Prostate gland (tissue), 2 donors: ENCODE results near the gene KLF4. TPM values are rescaled to one million over a fixed set of nuclear protein-coding genes. Genes with fewer than 3 reads are reported as not detected.

Experiments used
- DNase-seq: peaks from one replicate; pipeline ENCODE4 v3.0.0-alpha.2; 2019; ENCODE audit warnings: low spot score
- H3K27ac ChIP-seq, 2 donors: fragments of 200-600 bp; sonication (generic); 2 replicates each; pipeline ENCODE4 v1.5.1; 2017 to 2019
- H3K27me3 ChIP-seq: fragments of 200-600 bp; sonication (generic); replicated peaks from 2 replicates; pipeline ENCODE4 v1.5.1; 2019; ENCODE audit not compliant: insufficient read depth
- H3K36me3 ChIP-seq, 2 donors: fragments of 200-600 bp; sonication (generic); 1 replicate in 1 of 2; 2 replicates in 1 of 2; pipeline versions ENCODE4 v1.5.1 to v1.8.1; 2017 to 2019
- H3K4me1 ChIP-seq: fragments of 200-600 bp; sonication (generic); replicated peaks from 2 replicates; pipeline ENCODE4 v1.5.1; 2019
- H3K4me3 ChIP-seq, 2 donors: fragments of 200-600 bp; sonication (generic); 2 replicates each; pipeline ENCODE4 v1.5.1; 2017 to 2019
- H3K9me3 ChIP-seq: fragments of 200-600 bp; sonication (generic); 2 replicates; pipeline ENCODE4 v1.5.1; 2017
- POLR2A ChIP-seq: fragments of 450-650 bp; IDR thresholded peaks from one replicate; pipeline ENCODE4 v1.6.1; 2016; ENCODE audit warnings: antibody characterized with exemption, mild to moderate bottlenecking
- POLR2AphosphoS5 ChIP-seq: sonication (generic); formaldehyde crosslinking; IDR thresholded peaks from one replicate; pipeline ENCODE4 v1.6.1; 2017; ENCODE audit warnings: antibody characterized with exemption
- WGBS: methylation state at CpG from one replicate; pipeline ENCODE4 v1.1.5; 2018; 5-methylcytosine and 5-hydroxymethylcytosine counted together
- intact Hi-C: fragments of 100-400 bp; cut with DNase I; formaldehyde crosslinking; loops from one replicate; pipeline ENCODE4 v1.14.2; 2022
- total RNA-seq, 2 donors: library from RNA; depleted of rRNA; stranded (reverse); fragments of >200 nt; gene quantifications; one replicate each; pipeline ENCODE4 v1.1.0, GENCODE V29; 2016
- TF ChIP-seq, protein P1 (sequence below), 4 experiments: fragments of 200-600 bp in 2 of 4; fragments of 450-650 bp in 2 of 4; sonication (generic) in 2 of 4; IDR thresholded peaks; 1 replicate in 3 of 4; 2 replicates in 1 of 4; pipeline ENCODE4 v1.5.1; 2016 to 2019; ENCODE audit warnings: antibody characterized with exemption in 4 of 4, mild to moderate bottlenecking in 2 of 4, moderate library complexity in 2 of 4

Gene KLF4
- total RNA-seq, 2 donors from 2014 or later: 41.4 to 50.0 TPM

- WGBS: 96% methylated on average over 6 of the region's 6 CpGs
- H3K27me3 ChIP-seq: no peaks in the 10 kb centered on the region
- no peak for DNase-seq
- TF ChIP-seq POLR2A (no peak), POLR2AphosphoS5 (no peak)
- TF ChIP-seq, protein P1, sequence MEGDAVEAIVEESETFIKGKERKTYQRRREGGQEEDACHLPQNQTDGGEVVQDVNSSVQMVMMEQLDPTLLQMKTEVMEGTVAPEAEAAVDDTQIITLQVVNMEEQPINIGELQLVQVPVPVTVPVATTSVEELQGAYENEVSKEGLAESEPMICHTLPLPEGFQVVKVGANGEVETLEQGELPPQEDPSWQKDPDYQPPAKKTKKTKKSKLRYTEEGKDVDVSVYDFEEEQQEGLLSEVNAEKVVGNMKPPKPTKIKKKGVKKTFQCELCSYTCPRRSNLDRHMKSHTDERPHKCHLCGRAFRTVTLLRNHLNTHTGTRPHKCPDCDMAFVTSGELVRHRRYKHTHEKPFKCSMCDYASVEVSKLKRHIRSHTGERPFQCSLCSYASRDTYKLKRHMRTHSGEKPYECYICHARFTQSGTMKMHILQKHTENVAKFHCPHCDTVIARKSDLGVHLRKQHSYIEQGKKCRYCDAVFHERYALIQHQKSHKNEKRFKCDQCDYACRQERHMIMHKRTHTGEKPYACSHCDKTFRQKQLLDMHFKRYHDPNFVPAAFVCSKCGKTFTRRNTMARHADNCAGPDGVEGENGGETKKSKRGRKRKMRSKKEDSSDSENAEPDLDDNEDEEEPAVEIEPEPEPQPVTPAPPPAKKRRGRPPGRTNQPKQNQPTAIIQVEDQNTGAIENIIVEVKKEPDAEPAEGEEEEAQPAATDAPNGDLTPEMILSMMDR (IDR thresholded peaks at IDR 0.05): no peak
- H3K4me1 ChIP-seq: no peaks in the 10 kb centered on the region
- no peak overlapping the region for H3K27ac ChIP-seq
- intact Hi-C loops: no loop called here
- H3K36me3 ChIP-seq: no peaks in the 10 kb centered on the region
- no peaks in the 10 kb centered on the region for H3K9me3 ChIP-seq
- H3K4me3 ChIP-seq: no peak overlapping the region
These were observed 39.1 kb upstream of the KLF4 start for GRCh38 chr9:107528686-107529085.

DNA sequence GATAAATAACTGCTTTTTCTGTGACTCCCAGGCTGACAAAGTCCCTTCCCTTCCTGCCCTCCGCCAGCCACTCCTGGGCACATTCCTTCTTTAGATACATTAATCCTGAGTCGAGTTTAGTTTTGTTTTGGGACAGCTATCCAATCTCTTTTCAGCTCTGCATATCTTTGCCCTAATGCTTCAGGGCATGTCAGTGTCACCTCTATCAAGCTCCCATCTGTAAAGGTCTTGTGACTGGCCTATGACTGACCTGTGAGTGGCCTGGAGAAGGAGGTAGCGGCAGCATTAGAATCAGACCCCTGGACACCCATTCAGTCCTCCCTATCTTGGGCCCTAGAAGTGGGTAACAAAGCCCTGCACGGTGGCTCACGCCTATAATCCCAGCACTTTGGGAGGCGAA is 34.0 kb upstream of the KLF4 start:
- no peaks in the 10 kb centered on the region for H3K27me3 ChIP-seq
- intact Hi-C loops: no loop called here
- H3K4me3 ChIP-seq: no peak overlapping the region
- H3K4me1 ChIP-seq: no peaks in the 10 kb centered on the region
- WGBS: 90% methylated on average over 6 of the region's 6 CpGs
- DNase-seq: no peak
- H3K27ac ChIP-seq: no peak overlapping the region
- no peaks in the 10 kb centered on the region for H3K9me3 ChIP-seq
- H3K36me3 ChIP-seq: no peaks in the 10 kb centered on the region
- TF ChIP-seq POLR2A: no peak
- TF ChIP-seq POLR2AphosphoS5: no peak
- TF ChIP-seq, protein P1 (IDR thresholded peaks at IDR 0.05): no peak

DNA sequence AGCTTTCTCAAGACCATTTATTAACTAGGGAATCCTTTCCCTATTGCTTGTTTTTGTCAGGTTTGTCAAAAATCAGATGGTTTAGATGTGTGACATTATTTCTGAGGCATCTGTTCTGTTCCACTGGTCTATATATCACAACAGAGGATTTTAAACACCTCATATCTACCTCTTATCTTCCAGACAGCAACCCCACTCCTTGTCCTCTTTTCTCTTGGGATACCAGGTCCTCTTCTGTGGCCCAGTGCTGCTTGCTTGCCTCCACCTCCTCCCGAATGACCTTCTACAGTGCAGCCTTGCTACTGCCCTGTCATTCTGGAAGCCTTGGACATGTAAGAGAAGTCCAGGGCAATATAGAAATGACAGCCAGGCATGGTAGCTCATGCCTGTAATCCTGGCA is 30.6 kb upstream of the KLF4 start:
- DNase-seq: no peak
- H3K27me3 ChIP-seq: no peaks in the 10 kb centered on the region
- no peaks in the 10 kb centered on the region for H3K9me3 ChIP-seq
- no peak overlapping the region for H3K27ac ChIP-seq
- H3K36me3 ChIP-seq: no peaks in the 10 kb centered on the region
- WGBS: 100% methylated on average over 1 of the region's 1 CpG
- intact Hi-C loops: no loop called here
- no peaks in the 10 kb centered on the region for H3K4me1 ChIP-seq
- H3K4me3 ChIP-seq: no peak overlapping the region
- TF ChIP-seq, protein P1 (IDR thresholded peaks at IDR 0.05): no peak
- TF ChIP-seq POLR2AphosphoS5 (no peak), POLR2A (no peak)

GRCh38 chr9:107518037-107518807 is 28.7 kb upstream of the KLF4 start:
- TF ChIP-seq POLR2AphosphoS5 (peak; percentile 25), POLR2A (no peak)
- TF ChIP-seq, protein P1 (IDR thresholded peaks at IDR 0.05): no peak
- peak; percentile 29 for DNase-seq
- no peaks in the 10 kb centered on the region for H3K27me3 ChIP-seq
- H3K4me3 ChIP-seq: no peak overlapping the region
- no peaks in the 10 kb centered on the region for H3K4me1 ChIP-seq
- 35% methylated on average over 6 of the region's 6 CpGs for WGBS
- intact Hi-C loops: no loop called here
- H3K36me3 ChIP-seq: no peaks in the 10 kb centered on the region
- H3K27ac ChIP-seq: peak overlapping the region; percentile 48 to 77
- no peaks in the 10 kb centered on the region for H3K9me3 ChIP-seq

GRCh38 chr9:107513464-107514100 is 24.0 kb upstream of the KLF4 start:
- no peak for DNase-seq
- 86% methylated on average over 2 of the region's 2 CpGs for WGBS

More at GRCh38 chr9:107513464-107514100, 24.0 kb upstream of the KLF4 start:
- H3K36me3 ChIP-seq: no peaks in the 10 kb centered on the region
- no peaks in the 10 kb centered on the region for H3K4me1 ChIP-seq
- no peak overlapping the region for H3K27ac ChIP-seq
- no peaks in the 10 kb centered on the region for H3K27me3 ChIP-seq
- H3K9me3 ChIP-seq: no peaks in the 10 kb centered on the region
- H3K4me3 ChIP-seq: no peak overlapping the region
- intact Hi-C loops: no loop called here
- TF ChIP-seq, protein P1 (IDR thresholded peaks at IDR 0.05): no peak
- no peak for TF ChIP-seq POLR2A
- no peak for TF ChIP-seq POLR2AphosphoS5
